Type B pancreatic cell (in vitro differentiated cells): ENCODE data around the gene SLC10A7. TPM values are rescaled to one million over a fixed set of nuclear protein-coding genes. Genes with fewer than 3 reads are reported as not detected.

Experiments used
- DNase-seq: peaks from one replicate; pipeline ENCODE4 v3.0.0; 2021; ENCODE audit warnings: mixed read lengths; ENCODE audit not compliant: unreplicated experiment; ENCODE audit errors: extremely low spot score
- H3K27ac Mint-ChIP-seq: 2 replicates; pipeline ENCODE4 v1.8.0; 2021; ENCODE audit warnings: mild to moderate bottlenecking, mixed read lengths
- H3K27me3 Mint-ChIP-seq: 2 replicates; pipeline ENCODE4 v1.8.0; 2021; ENCODE audit warnings: mixed read lengths
- H3K36me3 Mint-ChIP-seq: 2 replicates; pipeline ENCODE4 v1.8.0; 2021; ENCODE audit warnings: mixed read lengths
- H3K4me1 Mint-ChIP-seq: one replicate; pipeline ENCODE4 v1.8.0; 2021; ENCODE audit warnings: mixed read lengths; ENCODE audit not compliant: unreplicated experiment
- H3K4me3 Mint-ChIP-seq: 2 replicates; pipeline ENCODE4 v1.8.0; 2021; ENCODE audit warnings: mild to moderate bottlenecking, mixed read lengths
- H3K9me3 Mint-ChIP-seq: 2 replicates; pipeline ENCODE4 v1.8.0; 2021; ENCODE audit warnings: mixed read lengths
- CTCF ChIP-seq: fragments of 200-600 bp; sonication (generic); conservative IDR thresholded peaks from 2 replicates; pipeline ENCODE4 v1.5.0; 2021; ENCODE audit warnings: antibody characterized with exemption, mild to moderate bottlenecking
- total RNA-seq: library from RNA; stranded (reverse); gene quantifications from 2 replicates; pipeline ENCODE4 v1.2.1, GENCODE V29; 2021; ENCODE audit warnings: low replicate concordance

SLC10A7 gene
- total RNA-seq, 1 donor from 2014 or later: 16.1 TPM

GRCh38 chr4:146486565-146486964 lies 35.2 kb downstream of the SLC10A7 start:
- Mint-ChIP-seq H3K36me3 (peaks cover 6% of the 10 kb centered on the region), H3K27me3 (no peaks in the 10 kb centered on the region), H3K27ac (no peak overlapping the region), H3K4me3 (no peak overlapping the region), H3K4me1 (no peaks in the 10 kb centered on the region), H3K9me3 (peaks cover 21% of the 10 kb centered on the region)
- TF ChIP-seq CTCF: no peak
- no peak for DNase-seq

- H3K27ac Mint-ChIP-seq: no peak overlapping the region
- peaks cover 6% of the 10 kb centered on the region for H3K36me3 Mint-ChIP-seq
- DNase-seq: no peak
- H3K4me1 Mint-ChIP-seq: no peaks in the 10 kb centered on the region
- H3K4me3 Mint-ChIP-seq: no peak overlapping the region
- no peaks in the 10 kb centered on the region for H3K27me3 Mint-ChIP-seq
- H3K9me3 Mint-ChIP-seq: peaks cover 21% of the 10 kb centered on the region
- no peak for TF ChIP-seq CTCF
These were observed 35.8 kb downstream of the SLC10A7 start for GRCh38 chr4:146485968-146486367.

GRCh38 chr4:146482788-146483187 lies 39.0 kb downstream of the SLC10A7 start:
- Mint-ChIP-seq H3K4me1 (peaks cover 5% of the 10 kb centered on the region), H3K9me3 (peaks cover 21% of the 10 kb centered on the region), H3K27me3 (no peaks in the 10 kb centered on the region), H3K36me3 (peaks cover 6% of the 10 kb centered on the region), H3K27ac (no peak overlapping the region), H3K4me3 (no peak overlapping the region)
- no peak for DNase-seq
- no peak for TF ChIP-seq CTCF

- Mint-ChIP-seq H3K4me3 (no peak overlapping the region), H3K9me3 (peaks cover 21% of the 10 kb centered on the region), H3K36me3 (peaks cover 6% of the 10 kb centered on the region), H3K27ac (no peak overlapping the region), H3K4me1 (peaks cover 5% of the 10 kb centered on the region), H3K27me3 (no peaks in the 10 kb centered on the region)
- DNase-seq: no peak
- TF ChIP-seq CTCF: no peak
These were observed 40.5 kb downstream of the SLC10A7 start for GRCh38 chr4:146481246-146481645.

GRCh38 chr4:146478009-146478408 lies 43.7 kb downstream of the SLC10A7 start:
- no peak for TF ChIP-seq CTCF

GRCh38 chr4:146477054-146477453 lies 44.7 kb downstream of the SLC10A7 start:
- TF ChIP-seq CTCF: no peak
- Mint-ChIP-seq H3K27me3 (no peaks in the 10 kb centered on the region), H3K36me3 (peaks cover 5% of the 10 kb centered on the region), H3K27ac (no peak overlapping the region), H3K4me3 (no peak overlapping the region), H3K9me3 (peaks cover 5% of the 10 kb centered on the region), H3K4me1 (peaks cover 14% of the 10 kb centered on the region)
- no peak for DNase-seq

More at GRCh38 chr4:146478009-146478408, 43.7 kb downstream of the SLC10A7 start:
- Mint-ChIP-seq H3K9me3 (peaks cover 13% of the 10 kb centered on the region), H3K4me1 (peaks cover 5% of the 10 kb centered on the region), H3K36me3 (peaks cover 6% of the 10 kb centered on the region), H3K27me3 (no peaks in the 10 kb centered on the region), H3K4me3 (no peak overlapping the region), H3K27ac (no peak overlapping the region)
- DNase-seq: no peak
